ENCODE measurements around the gene SLFN14.

Gene SLFN14

DNA sequence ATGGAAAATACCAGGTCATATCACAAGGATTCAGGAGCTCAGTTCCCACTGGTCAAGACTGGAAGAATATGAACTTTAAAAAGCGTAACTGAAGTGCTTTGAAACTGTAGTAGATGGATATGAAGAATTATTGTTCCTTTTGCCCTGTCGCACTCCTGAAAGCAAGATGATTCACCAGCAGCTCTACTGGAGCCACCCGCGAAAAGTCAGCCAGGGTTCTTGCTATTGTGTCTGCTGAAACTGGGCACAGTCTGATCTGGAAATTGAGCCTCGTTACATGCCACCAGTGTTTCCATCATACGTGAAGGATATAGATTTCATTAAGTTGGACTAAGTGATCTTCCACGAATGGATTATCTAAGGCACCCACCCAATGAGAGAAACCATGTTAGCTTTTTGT is 43.1 kb upstream of the SLFN14 start:
- Histone ChIP-seq H4K20me1 (ENCODE audit: insufficient read depth, low read length) (no peaks in the 10 kb centered on the region), H3K9me3 (ENCODE audit: insufficient read depth, low read length) (no peaks in the 10 kb centered on the region), H3K27ac (ENCODE audit: low read length) (no peak overlapping the region), H3K4me2 (ENCODE audit: low read length) (no peak overlapping the region), H2AFZ (ENCODE audit: low read depth, low read length) (no peak overlapping the region), H3K4me3 (ENCODE audit: low read length) (no peak overlapping the region), H3K27me3 (ENCODE audit: low read depth, low read length) (no peaks in the 10 kb centered on the region), H3K36me3 (replicated peaks; ENCODE audit: low read depth, low read length) (peaks cover 24% of the 10 kb centered on the region), H3K9ac (ENCODE audit: low read length) (no peak overlapping the region), H3K79me2 (ENCODE audit: low read length) (no peaks in the 10 kb centered on the region), H3K4me1 (ENCODE audit: low read length) (0 out of 2 replicates have a peak, but pooled peaks cover 3% of the 10 kb centered on the region)
- TF ChIP-seq EZH2phosphoT487 (IDR thresholded peaks at IDR 0.05; ENCODE audit: low read depth): no peak
- TF ChIP-seq, protein P1, sequence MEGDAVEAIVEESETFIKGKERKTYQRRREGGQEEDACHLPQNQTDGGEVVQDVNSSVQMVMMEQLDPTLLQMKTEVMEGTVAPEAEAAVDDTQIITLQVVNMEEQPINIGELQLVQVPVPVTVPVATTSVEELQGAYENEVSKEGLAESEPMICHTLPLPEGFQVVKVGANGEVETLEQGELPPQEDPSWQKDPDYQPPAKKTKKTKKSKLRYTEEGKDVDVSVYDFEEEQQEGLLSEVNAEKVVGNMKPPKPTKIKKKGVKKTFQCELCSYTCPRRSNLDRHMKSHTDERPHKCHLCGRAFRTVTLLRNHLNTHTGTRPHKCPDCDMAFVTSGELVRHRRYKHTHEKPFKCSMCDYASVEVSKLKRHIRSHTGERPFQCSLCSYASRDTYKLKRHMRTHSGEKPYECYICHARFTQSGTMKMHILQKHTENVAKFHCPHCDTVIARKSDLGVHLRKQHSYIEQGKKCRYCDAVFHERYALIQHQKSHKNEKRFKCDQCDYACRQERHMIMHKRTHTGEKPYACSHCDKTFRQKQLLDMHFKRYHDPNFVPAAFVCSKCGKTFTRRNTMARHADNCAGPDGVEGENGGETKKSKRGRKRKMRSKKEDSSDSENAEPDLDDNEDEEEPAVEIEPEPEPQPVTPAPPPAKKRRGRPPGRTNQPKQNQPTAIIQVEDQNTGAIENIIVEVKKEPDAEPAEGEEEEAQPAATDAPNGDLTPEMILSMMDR (IDR thresholded peaks at IDR 0.05; ENCODE audit: low read depth, low read length): no peak

DNA sequence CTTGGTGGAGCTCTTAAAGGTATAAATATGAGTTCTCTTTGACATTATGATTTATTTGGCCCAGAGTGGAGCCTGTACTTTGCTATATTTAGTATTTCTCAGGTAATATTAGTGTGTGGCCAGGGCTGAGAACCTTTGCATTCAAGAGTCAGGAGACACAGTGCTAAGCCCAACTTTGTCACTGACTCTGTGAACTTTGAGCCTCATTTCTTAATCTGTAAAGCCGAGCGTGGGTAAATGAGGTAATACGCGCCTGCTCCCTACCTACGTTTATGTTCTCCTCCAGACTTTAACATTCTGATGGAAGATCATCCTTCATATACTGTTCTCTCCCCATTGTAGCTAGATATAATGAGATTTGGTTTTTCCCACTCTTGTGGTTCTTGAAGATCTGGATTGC is 37.0 kb upstream of the SLFN14 start:
- Histone ChIP-seq H3K27ac (ENCODE audit: low read length) (no peak overlapping the region), H3K9me3 (ENCODE audit: insufficient read depth, low read length) (no peaks in the 10 kb centered on the region), H3K4me2 (ENCODE audit: low read length) (no peak overlapping the region), H3K79me2 (ENCODE audit: low read length) (peaks cover 4% of the 10 kb centered on the region; the same call in 1 of the 2 replicates), H3K4me1 (ENCODE audit: low read length) (no peaks in the 10 kb centered on the region), H2AFZ (ENCODE audit: low read depth, low read length) (no peak overlapping the region), H3K9ac (ENCODE audit: low read length) (no peak overlapping the region), H3K36me3 (replicated peaks; ENCODE audit: low read depth, low read length) (peaks cover 49% of the 10 kb centered on the region), H4K20me1 (ENCODE audit: insufficient read depth, low read length) (no peaks in the 10 kb centered on the region), H3K4me3 (ENCODE audit: low read length) (no peak overlapping the region), H3K27me3 (ENCODE audit: low read depth, low read length) (no peaks in the 10 kb centered on the region)
- TF ChIP-seq EZH2phosphoT487 (IDR thresholded peaks at IDR 0.05; ENCODE audit: low read depth): no peak
- TF ChIP-seq, protein P1 (IDR thresholded peaks at IDR 0.05; ENCODE audit: low read depth, low read length): no peak

DNA sequence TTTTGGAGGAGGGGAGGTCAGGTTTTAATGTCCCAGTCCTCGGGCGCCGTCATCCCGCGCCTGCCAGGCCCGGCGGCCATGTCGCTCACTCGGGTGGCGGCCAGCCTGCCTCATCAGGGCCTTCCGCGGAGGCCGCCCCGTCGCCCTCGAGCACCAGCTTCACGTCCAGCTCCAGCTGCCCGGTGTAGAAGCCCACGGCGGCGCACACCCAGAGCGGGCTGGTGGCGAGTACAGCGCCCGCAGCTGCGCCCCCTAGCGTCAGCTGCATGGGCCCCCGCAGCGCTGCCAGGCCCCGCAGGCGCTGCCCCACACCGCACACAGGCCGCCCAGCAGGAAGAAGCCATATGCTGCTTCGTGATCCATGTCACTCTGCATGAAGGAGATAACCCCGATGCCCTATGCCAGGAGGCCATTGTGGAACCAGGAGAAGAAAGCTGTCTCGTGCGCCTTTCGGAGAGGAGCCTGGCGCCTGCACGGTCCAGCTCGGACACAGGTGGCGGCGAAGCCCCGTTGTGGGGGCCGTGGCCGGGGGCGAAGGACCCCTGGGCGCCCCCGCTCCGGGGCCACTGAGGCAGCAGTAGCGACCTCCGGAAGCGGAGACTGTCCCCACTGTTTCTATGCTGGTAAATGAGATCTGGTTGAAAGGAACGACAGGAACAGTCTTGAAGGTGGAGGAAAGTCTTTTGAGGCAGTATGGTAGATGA is 36.1 kb upstream of the SLFN14 start:
- Histone ChIP-seq H3K4me1 (ENCODE audit: low read length) (no peaks in the 10 kb centered on the region), H3K79me2 (ENCODE audit: low read length) (peaks cover 7% of the 10 kb centered on the region; the same call in 1 of the 2 replicates), H3K27me3 (ENCODE audit: low read depth, low read length) (no peaks in the 10 kb centered on the region), H3K4me3 (ENCODE audit: low read length) (no peak overlapping the region), H3K9me3 (ENCODE audit: insufficient read depth, low read length) (no peaks in the 10 kb centered on the region), H3K9ac (ENCODE audit: low read length) (no peak overlapping the region), H3K4me2 (ENCODE audit: low read length) (no peak overlapping the region), H3K27ac (ENCODE audit: low read length) (no peak overlapping the region), H3K36me3 (replicated peaks; ENCODE audit: low read depth, low read length) (peaks cover 44% of the 10 kb centered on the region), H2AFZ (ENCODE audit: low read depth, low read length) (no peak overlapping the region), H4K20me1 (ENCODE audit: insufficient read depth, low read length) (no peaks in the 10 kb centered on the region)
- no peak for TF ChIP-seq EZH2phosphoT487 (IDR thresholded peaks at IDR 0.05; ENCODE audit: low read depth)
- TF ChIP-seq, protein P1 (IDR thresholded peaks at IDR 0.05; ENCODE audit: low read depth, low read length): no peak

DNA sequence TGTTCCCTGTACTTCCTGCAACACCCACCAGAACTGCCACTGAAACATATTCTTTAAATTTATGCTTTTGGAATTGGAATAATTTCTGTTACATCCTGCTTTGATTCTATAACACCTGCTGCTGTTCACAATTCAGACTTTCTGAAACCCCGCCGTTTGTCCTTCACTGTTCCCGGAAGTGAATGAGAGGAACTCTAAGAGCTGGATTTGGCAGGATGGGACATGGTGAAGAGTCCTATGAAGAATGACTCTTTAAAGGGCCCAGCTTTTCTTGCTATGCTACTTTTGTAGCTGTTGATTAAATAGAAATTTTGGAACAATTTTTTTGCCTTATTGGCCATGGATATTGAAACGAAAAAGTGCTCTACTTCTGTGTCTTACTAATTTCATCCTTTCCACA is 35.5 kb upstream of the SLFN14 start:
- H3K4me2 ChIP-seq (ENCODE audit: low read length): no peak overlapping the region
- no peaks in the 10 kb centered on the region for H3K27me3 ChIP-seq (ENCODE audit: low read depth, low read length)
- H3K4me3 ChIP-seq (ENCODE audit: low read length): no peak overlapping the region
- no peaks in the 10 kb centered on the region for H4K20me1 ChIP-seq (ENCODE audit: insufficient read depth, low read length)
- no peak overlapping the region for H3K27ac ChIP-seq (ENCODE audit: low read length)
- no peak overlapping the region for H3K9ac ChIP-seq (ENCODE audit: low read length)
- no peaks in the 10 kb centered on the region for H3K9me3 ChIP-seq (ENCODE audit: insufficient read depth, low read length)
- H3K4me1 ChIP-seq (ENCODE audit: low read length): no peaks in the 10 kb centered on the region
- H2AFZ ChIP-seq (ENCODE audit: low read depth, low read length): no peak overlapping the region
- no peak for TF ChIP-seq EZH2phosphoT487 (IDR thresholded peaks at IDR 0.05; ENCODE audit: low read depth)
- TF ChIP-seq, protein P1 (IDR thresholded peaks at IDR 0.05; ENCODE audit: low read depth, low read length): no peak
- H3K79me2 ChIP-seq (ENCODE audit: low read length): peaks cover 12% of the 10 kb centered on the region; the same call in 1 of the 2 replicates
- H3K36me3 ChIP-seq (replicated peaks; ENCODE audit: low read depth, low read length): peaks cover 44% of the 10 kb centered on the region
